ENCODE results near the gene PHACTR1.

- TF ChIP-seq FOXP2 (optimal IDR thresholded peaks at IDR 0.05; ENCODE audit: control extremely low read depth, extremely low read length, insufficient read depth) (no peak), POLR2AphosphoS5 (IDR thresholded peaks at IDR 0.05; ENCODE audit: borderline replicate concordance, low read depth, low read length) (no peak)
Measured at GRCh38 chr6:12911427-12911826, 194.9 kb downstream of the PHACTR1 start.

Measured in SK-N-MC (cell line).